K562 (cell line): ENCODE data around the gene HOXD13.

Source experiments
- CEBPZ ChIP-seq: fragments of 150-350 bp; IDR thresholded peaks from 2 replicates; pipeline ENCODE4 v1.6.1; 2014; ENCODE audit warnings: low read depth, mild to moderate bottlenecking, low read length, borderline replicate concordance
- CHD1 ChIP-seq: fragments of 200-600 bp; sonication (generic); IDR thresholded peaks from one replicate; pipeline ENCODE4 v1.6.1; 2012; ENCODE audit warnings: mild to moderate bottlenecking, moderate library complexity, low read length, inconsistent platforms
- CHD4 ChIP-seq: fragments of 200-600 bp; sonication (generic); IDR thresholded peaks from 3 replicates; pipeline ENCODE4 v1.6.1; 2012; ENCODE audit warnings: low read depth, mild to moderate bottlenecking, mixed read lengths, low read length, inconsistent platforms; ENCODE audit not compliant: insufficient read depth, insufficient replicate concordance, poor library complexity, severe bottlenecking
- CTCF ChIP-seq, 3 experiments: IDR thresholded peaks in 2 of 3; conservative IDR thresholded peaks in 1 of 3; 2 replicates each; pipeline ENCODE4 v1.5.1; 2011 to 2012; ENCODE audit warnings: low read length in 3 of 3, mild to moderate bottlenecking in 3 of 3, control low read depth in 2 of 3, improper control_type of control experiment in 1 of 3, inconsistent platforms in 1 of 3, low read depth in 1 of 3, mixed read lengths in 1 of 3, moderate library complexity in 1 of 3; ENCODE audit not compliant: insufficient read depth in 2 of 3
- E2F1 ChIP-seq: sonication (generic); formaldehyde crosslinking; IDR thresholded peaks from 2 replicates; pipeline ENCODE4 v1.8.1; 2023; ENCODE audit warnings: mild to moderate bottlenecking, missing genetic modification reagents, moderate library complexity
- EP300 ChIP-seq: IDR thresholded peaks from 2 replicates; pipeline ENCODE4 v1.6.1; 2012; ENCODE audit warnings: low read length, improper control_type of control experiment
- FOSL1 ChIP-seq: fragments of 200-800 bp; sonication (Bioruptor generic); conservative IDR thresholded peaks from 2 replicates; pipeline ENCODE4 v1.6.1; 2016; ENCODE audit warnings: missing genetic modification characterization, missing compliant biosample characterization
- MAX ChIP-seq: sonication (generic); formaldehyde crosslinking; IDR thresholded peaks from 2 replicates; pipeline ENCODE4 v1.9.0; 2022; ENCODE audit warnings: mild to moderate bottlenecking, missing genetic modification reagents
- NBN ChIP-seq: fragments of 450-650 bp; IDR thresholded peaks from 2 replicates; pipeline ENCODE4 v1.6.1; 2016; ENCODE audit warnings: low read depth, mild to moderate bottlenecking
- RCOR1 ChIP-seq, 2 experiments: IDR thresholded peaks; 2 replicates each; pipeline ENCODE4 v1.6.1; 2012; ENCODE audit warnings: low read depth in 2 of 2, low read length in 2 of 2, borderline replicate concordance in 1 of 2, improper control_type of control experiment in 1 of 2
- SETDB1 ChIP-seq: IDR thresholded peaks from one replicate; pipeline ENCODE4 v1.6.1; 2012; ENCODE audit warnings: low read length, control low read depth, inconsistent platforms
- SUPT5H ChIP-seq: fragments of 450-650 bp; IDR thresholded peaks from 2 replicates; pipeline ENCODE4 v1.6.1; 2016
- WHSC1 ChIP-seq: IDR thresholded peaks from one replicate; pipeline ENCODE4 v1.6.1; 2012; ENCODE audit warnings: low read length, control low read depth, inconsistent platforms

- TF ChIP-seq CHD4 = no peak
- TF ChIP-seq SUPT5H = no peak
- no peak for TF ChIP-seq CTCF (IDR thresholded peaks at IDR 0.05 in 2 of 3, conservative IDR thresholded peaks at IDR 0.05 in 1 of 3; ENCODE audit: insufficient read depth in 2 of 3, low read depth in 1 of 3, low read length in 3 of 3)
- TF ChIP-seq RCOR1 (IDR thresholded peaks at IDR 0.05; ENCODE audit: borderline replicate concordance in 1 of 2, low read depth in 2 of 2, low read length in 2 of 2) = no peak
- no peak for TF ChIP-seq E2F1
- TF ChIP-seq EP300 = no peak
- no peak for TF ChIP-seq SETDB1
- no peak for TF ChIP-seq NBN
- TF ChIP-seq CHD1 = no peak
- TF ChIP-seq MAX = no peak
- no peak for TF ChIP-seq WHSC1
- TF ChIP-seq FOSL1 (tag) = no peak
- TF ChIP-seq CEBPZ = no peak
Measured at GRCh38 chr2:176076063-176076462, 16.5 kb upstream of the HOXD13 start.
